Right atrium auricular region (tissue), 2 donors: Measurements from ENCODE around the gene SLC39A11. TPM values are rescaled to one million over a fixed set of nuclear protein-coding genes. Genes with fewer than 3 reads are reported as not detected.
"Not testable (repeated sequence)": the region's sequence is repeated elsewhere in the genome, so short reads cannot be mapped to it uniquely, and the experiment has no call there.

Experiments used
- DNase-seq: peaks from one replicate; pipeline ENCODE4 v3.0.0-alpha.2; 2019; ENCODE audit warnings: low spot score
- H3K27ac ChIP-seq, 2 donors: fragments of 200-600 bp; sonication (generic); 1 replicate in 1 of 2; 2 replicates in 1 of 2; pipeline ENCODE4 v1.5.1; 2016 to 2019
- H3K27me3 ChIP-seq, 2 donors: fragments of 200-600 bp; sonication (generic); one replicate each; pipeline versions ENCODE4 v1.5.1 to v1.6.0; 2017 to 2019
- H3K36me3 ChIP-seq: fragments of 200-600 bp; sonication (generic); one replicate; pipeline ENCODE4 v1.5.1; 2016
- H3K4me1 ChIP-seq, 2 donors: fragments of 200-600 bp; sonication (generic); one replicate each; pipeline versions ENCODE4 v1.5.1 to v1.6.0; 2017 to 2019
- H3K4me3 ChIP-seq, 2 donors: fragments of 200-600 bp; sonication (generic); 1 replicate in 1 of 2; 2 replicates in 1 of 2; pipeline ENCODE4 v1.5.1; 2017 to 2019; ENCODE audit warnings: mild to moderate bottlenecking in 1 of 2, moderate library complexity in 1 of 2
- H3K9me3 ChIP-seq, 2 donors: fragments of 200-600 bp; sonication (generic); one replicate each; pipeline ENCODE4 v1.5.1; 2019
- CTCF ChIP-seq, 2 donors: fragments of 200-600 bp; sonication (generic); IDR thresholded peaks; one replicate each; pipeline ENCODE4 v1.5.1; 2019; ENCODE audit warnings: antibody characterized with exemption in 2 of 2
- total RNA-seq, 2 donors: library from RNA; depleted of rRNA; stranded (reverse); fragments of >200 nt; gene quantifications; one replicate each; pipeline ENCODE4 v1.1.0, GENCODE V29; 2016

Gene SLC39A11
- total RNA-seq, 2 donors from 2014 or later = 7.4 to 15.5 TPM

- no peaks in the 10 kb centered on the region for H3K9me3 ChIP-seq
- no peaks in the 10 kb centered on the region for H3K4me1 ChIP-seq
- no peak for TF ChIP-seq CTCF (IDR thresholded peaks at IDR 0.05)
- H3K4me3 ChIP-seq = no peak overlapping the region
- H3K36me3 ChIP-seq = no peaks in the 10 kb centered on the region
- DNase-seq = no peak
- H3K27ac ChIP-seq = no peak overlapping the region
- H3K27me3 ChIP-seq = no peaks in the 10 kb centered on the region
Measured at GRCh38 chr17:73137376-73137775, 44.9 kb upstream of the SLC39A11 start.

- no peaks in the 10 kb centered on the region for H3K27me3 ChIP-seq
- H3K4me1 ChIP-seq = no peaks in the 10 kb centered on the region
- H3K27ac ChIP-seq = no peak overlapping the region
- H3K36me3 ChIP-seq = no peaks in the 10 kb centered on the region
- no peak overlapping the region for H3K4me3 ChIP-seq
- no peaks in the 10 kb centered on the region for H3K9me3 ChIP-seq
- TF ChIP-seq CTCF (IDR thresholded peaks at IDR 0.05) = no peak
- no peak for DNase-seq
Measured at GRCh38 chr17:73135766-73136165, 43.3 kb upstream of the SLC39A11 start.

GRCh38 chr17:73133911-73134649, 41.6 kb upstream of the SLC39A11 start:
- no peak for DNase-seq
- Histone ChIP-seq H3K4me1 (no peaks in the 10 kb centered on the region), H3K27me3 (no peaks in the 10 kb centered on the region), H3K9me3 (no peaks in the 10 kb centered on the region), H3K4me3 (no peak overlapping the region), H3K36me3 (no peaks in the 10 kb centered on the region), H3K27ac (no peak overlapping the region)
- TF ChIP-seq CTCF (IDR thresholded peaks at IDR 0.05) = no peak

- no peak for DNase-seq
- no peaks in the 10 kb centered on the region for H3K27me3 ChIP-seq
- H3K27ac ChIP-seq = no peak overlapping the region
- H3K4me3 ChIP-seq = no peak overlapping the region
- H3K36me3 ChIP-seq = no peaks in the 10 kb centered on the region
- no peak for TF ChIP-seq CTCF (IDR thresholded peaks at IDR 0.05)
- H3K4me1 ChIP-seq = no peaks in the 10 kb centered on the region
- no peaks in the 10 kb centered on the region for H3K9me3 ChIP-seq
Measured at GRCh38 chr17:73132085-73132492, 39.6 kb upstream of the SLC39A11 start.

- not testable (repeated sequence) for H3K27me3 ChIP-seq, H3K4me3 ChIP-seq, DNase-seq, H3K9me3 ChIP-seq, H3K4me1 ChIP-seq, H3K36me3 ChIP-seq, H3K27ac ChIP-seq
Measured at GRCh38 chr17:73131439-73131838, 39.0 kb upstream of the SLC39A11 start.

GRCh38 chr17:73130977-73131376, 38.5 kb upstream of the SLC39A11 start:
- no peak for TF ChIP-seq CTCF (IDR thresholded peaks at IDR 0.05)
- Histone ChIP-seq H3K27me3 (no peaks in the 10 kb centered on the region), H3K27ac (no peak overlapping the region), H3K9me3 (no peaks in the 10 kb centered on the region), H3K4me1 (no peaks in the 10 kb centered on the region), H3K36me3 (no peaks in the 10 kb centered on the region), H3K4me3 (no peak overlapping the region)
- DNase-seq = no peak
